Panc1 (cell line): ENCODE data around the gene LIMCH1. TPM values are rescaled to one million over a fixed set of nuclear protein-coding genes. Genes with fewer than 3 reads are reported as not detected.

Source experiments
- ATAC-seq: fragments of 200-7000 bp; cut with Tn5 transposase; 2 replicates; pipeline ENCODE4 v1.9.1; 2020; ENCODE audit warnings: mild to moderate bottlenecking, moderate library complexity
- BruUV-seq: library from RNA; stranded (reverse); fragments of 400-500 nt; replicated peaks from 2 replicates; lab custom pipeline; 2021; lab: Mats Ljungman, UMichigan
- CTCF ChIA-PET: fragments of 300-600 bp; sonication (Branson Sonifier 250); formaldehyde crosslinking; loops from one replicate; lab custom pipeline; 2022; ENCODE audit warnings: antibody characterized with exemption; lab: Charles Lee
- POLR2A ChIA-PET: fragments of 300-600 bp; sonication (Branson Sonifier 250); formaldehyde crosslinking; loops from one replicate; lab custom pipeline; 2022; ENCODE audit warnings: antibody characterized with exemption; lab: Charles Lee
- DNase-seq: peaks from one replicate; pipeline ENCODE4 v3.0.0-alpha.2; 2010; ENCODE audit warnings: low read depth, low spot score
- H3K27ac ChIP-seq: 2 replicates; pipeline ENCODE4 v1.5.1; 2011; ENCODE audit warnings: mild to moderate bottlenecking, low read length, inconsistent platforms
- H3K27me3 ChIP-seq: fragments of 200-500 bp; sonication (Bioruptor generic); 2 replicates; pipeline ENCODE4 v1.6.0; 2014; ENCODE audit warnings: low read length, inconsistent platforms; ENCODE audit not compliant: control insufficient read depth, insufficient read depth
- H3K36me3 ChIP-seq: fragments of 200-500 bp; sonication (Bioruptor generic); 2 replicates; pipeline ENCODE4 v1.5.1; 2014; ENCODE audit warnings: inconsistent platforms, mild to moderate bottlenecking, low read length, moderate library complexity; ENCODE audit not compliant: control insufficient read depth, insufficient read depth
- H3K4me1 ChIP-seq: 2 replicates; pipeline ENCODE4 v1.5.1; 2011; ENCODE audit warnings: inconsistent platforms, mild to moderate bottlenecking, low read length, moderate library complexity; ENCODE audit not compliant: control insufficient read depth, insufficient read depth
- H3K4me3 ChIP-seq, 2 experiments: 2 replicates each; pipeline ENCODE4 v1.5.1; 2011 to 2012; ENCODE audit warnings: low read depth in 2 of 2, low read length in 2 of 2, mild to moderate bottlenecking in 2 of 2, inconsistent platforms in 1 of 2, moderate library complexity in 1 of 2
- H3K9me3 ChIP-seq: fragments of 200-500 bp; sonication (Bioruptor generic); 2 replicates; pipeline ENCODE4 v1.5.1; 2014; ENCODE audit warnings: low read depth, mild to moderate bottlenecking, inconsistent platforms, low read length, moderate library complexity; ENCODE audit not compliant: control insufficient read depth, insufficient read depth
- POLR2AphosphoS5 ChIP-seq: IDR thresholded peaks from 2 replicates; pipeline ENCODE4 v1.6.1; 2012; ENCODE audit warnings: mild to moderate bottlenecking, low read depth, low read length, moderate library complexity
- SIN3A ChIP-seq: IDR thresholded peaks from 2 replicates; pipeline ENCODE4 v1.6.1; 2012; ENCODE audit warnings: low read depth, mild to moderate bottlenecking, low read length, moderate library complexity, borderline replicate concordance; ENCODE audit not compliant: insufficient read depth
- TCF7L2 ChIP-seq: IDR thresholded peaks from 2 replicates; pipeline ENCODE4 v1.6.1; 2011; ENCODE audit warnings: mild to moderate bottlenecking, low read depth, low read length, inconsistent platforms
- in situ Hi-C: cut with HindIII; loops from 2 replicates; pipeline ENCODE4 v1.10.0; 2016; ENCODE audit warnings: low sequenced_read_pairs, low pct_unique_long_range_greater_than_20kb
- intact Hi-C: fragments of 100-400 bp; cut with micrococcal nuclease; formaldehyde crosslinking; loops from one replicate; pipeline ENCODE4 v1.10.0; 2022; ENCODE audit not compliant: unreplicated experiment
- total RNA-seq: library from RNA; stranded (reverse); gene quantifications from one replicate; pipeline ENCODE4 v1.2.1, GENCODE V29; 2021; ENCODE audit not compliant: unreplicated experiment
- TF ChIP-seq, protein P1 (sequence below), 2 experiments: IDR thresholded peaks; 2 replicates each; pipeline ENCODE4 v1.6.1; 2011 to 2012; ENCODE audit warnings: low read depth in 2 of 2, control low read depth in 1 of 2, low read length in 1 of 2, mild to moderate bottlenecking in 1 of 2, moderate library complexity in 1 of 2; ENCODE audit not compliant: insufficient read depth in 1 of 2
- TF ChIP-seq, protein P2 (sequence below): fragments of 450-650 bp; IDR thresholded peaks from 2 replicates; pipeline ENCODE4 v1.5.1; 2017; ENCODE audit warnings: mild to moderate bottlenecking

Gene LIMCH1
- total RNA-seq, 1 experiment from 2014 or later, result 3.3 TPM

DNA sequence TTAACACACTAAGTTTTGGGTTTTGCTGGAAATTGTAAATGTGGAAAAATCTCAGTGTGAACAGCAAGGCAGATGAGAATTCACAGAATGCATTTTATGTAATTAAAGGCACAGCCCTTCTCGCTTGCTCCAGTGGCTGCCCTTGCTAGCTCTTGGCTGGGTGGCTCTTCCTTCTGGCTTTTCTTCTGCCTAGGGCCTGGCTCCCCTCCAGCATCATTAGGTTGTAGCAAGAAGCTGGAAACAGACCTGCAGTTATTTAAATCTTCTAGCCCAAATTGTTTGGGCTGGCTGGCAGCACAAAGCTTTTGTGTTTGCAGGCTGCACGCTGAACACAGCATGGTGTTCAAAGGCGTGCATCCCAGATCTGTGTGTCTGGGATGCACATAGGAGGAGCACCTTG is 56.5 kb downstream of the LIMCH1 start:
- ATAC-seq, result no peak
- CTCF ChIA-PET, result no interaction called here

DNA sequence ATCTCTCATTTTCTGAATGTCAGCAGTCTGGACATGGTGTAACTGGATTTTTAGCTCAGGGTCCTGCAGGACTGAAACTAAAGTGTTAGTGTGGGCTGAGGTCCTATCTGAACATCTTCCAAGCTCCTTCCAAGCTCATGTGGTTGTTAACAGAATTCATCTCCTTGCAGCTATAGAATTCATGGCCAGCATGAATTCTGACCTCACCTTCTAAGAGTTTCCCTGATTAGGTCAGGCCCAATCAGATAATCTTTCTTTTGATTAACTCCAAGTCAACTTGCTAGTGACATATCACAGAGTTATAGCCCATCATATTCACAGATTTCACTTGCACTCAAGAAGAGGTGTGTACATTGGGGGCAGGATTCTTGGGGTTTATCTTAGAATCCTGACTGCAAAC is 59.5 kb downstream of the LIMCH1 start:
- no peak for ATAC-seq
- POLR2A ChIA-PET, result no interaction called here
- DNase-seq, result no peak
- no peak overlapping the region for H3K4me3 ChIP-seq
- TF ChIP-seq, protein P1, sequence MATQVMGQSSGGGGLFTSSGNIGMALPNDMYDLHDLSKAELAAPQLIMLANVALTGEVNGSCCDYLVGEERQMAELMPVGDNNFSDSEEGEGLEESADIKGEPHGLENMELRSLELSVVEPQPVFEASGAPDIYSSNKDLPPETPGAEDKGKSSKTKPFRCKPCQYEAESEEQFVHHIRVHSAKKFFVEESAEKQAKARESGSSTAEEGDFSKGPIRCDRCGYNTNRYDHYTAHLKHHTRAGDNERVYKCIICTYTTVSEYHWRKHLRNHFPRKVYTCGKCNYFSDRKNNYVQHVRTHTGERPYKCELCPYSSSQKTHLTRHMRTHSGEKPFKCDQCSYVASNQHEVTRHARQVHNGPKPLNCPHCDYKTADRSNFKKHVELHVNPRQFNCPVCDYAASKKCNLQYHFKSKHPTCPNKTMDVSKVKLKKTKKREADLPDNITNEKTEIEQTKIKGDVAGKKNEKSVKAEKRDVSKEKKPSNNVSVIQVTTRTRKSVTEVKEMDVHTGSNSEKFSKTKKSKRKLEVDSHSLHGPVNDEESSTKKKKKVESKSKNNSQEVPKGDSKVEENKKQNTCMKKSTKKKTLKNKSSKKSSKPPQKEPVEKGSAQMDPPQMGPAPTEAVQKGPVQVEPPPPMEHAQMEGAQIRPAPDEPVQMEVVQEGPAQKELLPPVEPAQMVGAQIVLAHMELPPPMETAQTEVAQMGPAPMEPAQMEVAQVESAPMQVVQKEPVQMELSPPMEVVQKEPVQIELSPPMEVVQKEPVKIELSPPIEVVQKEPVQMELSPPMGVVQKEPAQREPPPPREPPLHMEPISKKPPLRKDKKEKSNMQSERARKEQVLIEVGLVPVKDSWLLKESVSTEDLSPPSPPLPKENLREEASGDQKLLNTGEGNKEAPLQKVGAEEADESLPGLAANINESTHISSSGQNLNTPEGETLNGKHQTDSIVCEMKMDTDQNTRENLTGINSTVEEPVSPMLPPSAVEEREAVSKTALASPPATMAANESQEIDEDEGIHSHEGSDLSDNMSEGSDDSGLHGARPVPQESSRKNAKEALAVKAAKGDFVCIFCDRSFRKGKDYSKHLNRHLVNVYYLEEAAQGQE (IDR thresholded peaks at IDR 0.05; ENCODE audit: insufficient read depth in 1 of 2, low read depth in 2 of 2, low read length in 1 of 2), result no peak
- TF ChIP-seq SIN3A, result no peak
- TF ChIP-seq, protein P2, sequence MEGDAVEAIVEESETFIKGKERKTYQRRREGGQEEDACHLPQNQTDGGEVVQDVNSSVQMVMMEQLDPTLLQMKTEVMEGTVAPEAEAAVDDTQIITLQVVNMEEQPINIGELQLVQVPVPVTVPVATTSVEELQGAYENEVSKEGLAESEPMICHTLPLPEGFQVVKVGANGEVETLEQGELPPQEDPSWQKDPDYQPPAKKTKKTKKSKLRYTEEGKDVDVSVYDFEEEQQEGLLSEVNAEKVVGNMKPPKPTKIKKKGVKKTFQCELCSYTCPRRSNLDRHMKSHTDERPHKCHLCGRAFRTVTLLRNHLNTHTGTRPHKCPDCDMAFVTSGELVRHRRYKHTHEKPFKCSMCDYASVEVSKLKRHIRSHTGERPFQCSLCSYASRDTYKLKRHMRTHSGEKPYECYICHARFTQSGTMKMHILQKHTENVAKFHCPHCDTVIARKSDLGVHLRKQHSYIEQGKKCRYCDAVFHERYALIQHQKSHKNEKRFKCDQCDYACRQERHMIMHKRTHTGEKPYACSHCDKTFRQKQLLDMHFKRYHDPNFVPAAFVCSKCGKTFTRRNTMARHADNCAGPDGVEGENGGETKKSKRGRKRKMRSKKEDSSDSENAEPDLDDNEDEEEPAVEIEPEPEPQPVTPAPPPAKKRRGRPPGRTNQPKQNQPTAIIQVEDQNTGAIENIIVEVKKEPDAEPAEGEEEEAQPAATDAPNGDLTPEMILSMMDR, result no peak
- TF ChIP-seq POLR2AphosphoS5, result no peak
- no peak for TF ChIP-seq TCF7L2
- no peaks in the 10 kb centered on the region for H3K4me1 ChIP-seq
- CTCF ChIA-PET, result no interaction called here
- no peaks in the 10 kb centered on the region for H3K9me3 ChIP-seq
- H3K36me3 ChIP-seq, result no peaks in the 10 kb centered on the region
- H3K27ac ChIP-seq, result no peak overlapping the region
- intact Hi-C loops, result no loop called here
- H3K27me3 ChIP-seq, result no peaks in the 10 kb centered on the region; the same call in 1 of the 2 replicates
- in situ Hi-C loops, result no loop called here
- no TSS peak for BruUV-seq

More for the DNA sequence above, 56.5 kb downstream of the LIMCH1 start:
- Histone ChIP-seq H3K27me3 (no peaks in the 10 kb centered on the region), H3K4me3 (no peak overlapping the region), H3K36me3 (no peaks in the 10 kb centered on the region), H3K27ac (no peak overlapping the region), H3K4me1 (no peaks in the 10 kb centered on the region), H3K9me3 (no peaks in the 10 kb centered on the region)
- TF ChIP-seq SIN3A, result no peak
- TF ChIP-seq, protein P2, result no peak
- TF ChIP-seq, protein P1 (IDR thresholded peaks at IDR 0.05; ENCODE audit: insufficient read depth in 1 of 2, low read depth in 2 of 2, low read length in 1 of 2), result no peak
- TF ChIP-seq TCF7L2, result no peak
- TF ChIP-seq POLR2AphosphoS5, result no peak
- BruUV-seq, result no TSS peak
- DNase-seq, result no peak
- in situ Hi-C loops (no loop called here), intact Hi-C loops (no loop called here)
- POLR2A ChIA-PET, result no interaction called here
